Endothelial cell of coronary artery (primary cell): ENCODE measurements around the gene SMIM1. TPM values are rescaled to one million over a fixed set of nuclear protein-coding genes. Genes with fewer than 3 reads are reported as not detected.

Experiments
- total RNA-seq: library from RNA; depleted of rRNA; stranded (reverse); fragments of >200 nt; gene quantifications from 2 replicates; pipeline ENCODE4 v1.2.3, GENCODE V29; 2014

SMIM1 gene
- 1.0 and 1.2 TPM in 2 replicates for total RNA-seq

GRCh38 chr1:3772715-3773571, at the start of gene SMIM1:
SMIM1 (plus strand) TSS chr1:3772749; CDS start chr1:3775374, 2,625 bp downstream.

GRCh38 chr1:3752400-3752945, 20.1 kb upstream of the SMIM1 start, which contains the start of gene CCDC27:
CCDC27 (plus strand) TSS chr1:3752450; CDS start chr1:3752482, 32 bp downstream.

GRCh38 chr1:3796215-3797061, 23.9 kb downstream of the SMIM1 start, which contains the start of gene LRRC47:
LRRC47 (minus strand) TSS chr1:3796498; CDS start chr1:3796476, 22 bp downstream.

Other genes starting within 250 kb of the SMIM1 start
- 29.1 and 57.8 TPM in 2 replicates for gene MEGF6, start 161.2 kb upstream of the SMIM1 start, total RNA-seq
- 26.3 and 28.5 TPM in 2 replicates for gene TPRG1L, start 147.7 kb upstream of the SMIM1 start, total RNA-seq
- gene WRAP73, start 122.6 kb upstream of the SMIM1 start, total RNA-seq: 19.3 and 20.3 TPM in 2 replicates
- gene TP73, start 120.2 kb upstream of the SMIM1 start, total RNA-seq: 0.19 TPM in 1 of 2 replicates, not detected in the other
- not detected in 2 replicates for gene CCDC27, start 20.3 kb upstream of the SMIM1 start, total RNA-seq
- gene LRRC47, start 23.7 kb downstream of the SMIM1 start, total RNA-seq: 25.8 and 31.9 TPM in 2 replicates
- gene CEP104, start 84.5 kb downstream of the SMIM1 start, total RNA-seq: 18.0 and 34.4 TPM in 2 replicates
- 8.0 and 10.9 TPM in 2 replicates for gene DFFB, start 84.7 kb downstream of the SMIM1 start, total RNA-seq
- 32.9 and 39.0 TPM in 2 replicates for gene C1orf174, start 127.5 kb downstream of the SMIM1 start, total RNA-seq